ENCODE data around the gene C1QTNF9B.
"Not testable (repeated sequence)": the region's sequence is repeated elsewhere in the genome, so short reads cannot be mapped to it uniquely, and the experiment has no call there.

The C1QTNF9B gene

GRCh38 chr13:23901365-23901764, 4.1 kb upstream of the C1QTNF9B start:
- TF ChIP-seq CTCF (IDR thresholded peaks at IDR 0.05; ENCODE audit: low read depth, low read length), result no peak
- Histone ChIP-seq H3K36me3 (no peaks in the 10 kb centered on the region), H3K9me3 (no peaks in the 10 kb centered on the region), H3K4me1 (no peaks in the 10 kb centered on the region), H3K27me3 (peaks cover 28% of the 10 kb centered on the region), H3K4me3 (ENCODE audit: low read depth, low read length) (no peak overlapping the region)
- no peak for DNase-seq

DNA sequence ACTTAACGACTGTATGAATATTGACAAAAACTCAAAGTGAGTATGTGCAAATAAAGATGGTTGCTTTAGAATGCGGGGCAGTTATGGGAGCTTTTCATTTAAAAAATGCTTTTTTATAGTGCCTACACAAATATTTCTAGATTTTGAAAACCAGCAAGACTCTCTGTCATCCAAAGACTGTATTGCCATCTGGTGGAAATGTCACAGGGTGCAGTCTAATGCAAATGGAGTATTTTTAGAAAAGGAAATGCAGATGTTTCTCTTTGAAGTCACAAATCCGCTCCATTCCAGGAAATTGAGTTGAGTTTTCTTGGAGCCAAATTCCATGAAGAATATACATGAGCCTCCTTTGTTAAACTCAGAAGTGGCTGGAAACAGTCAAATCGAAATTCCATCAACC, 2.3 kb upstream of the C1QTNF9B start:
- no peaks in the 10 kb centered on the region for H3K36me3 ChIP-seq
- H3K27me3 ChIP-seq, result peaks cover 27% of the 10 kb centered on the region
- H3K4me3 ChIP-seq (ENCODE audit: low read depth, low read length), result no peak overlapping the region
- no peaks in the 10 kb centered on the region for H3K9me3 ChIP-seq
- peak; percentile 33 for DNase-seq
- peak; percentile 66 for TF ChIP-seq CTCF (IDR thresholded peaks at IDR 0.05; ENCODE audit: low read depth, low read length)
- H3K4me1 ChIP-seq, result no peaks in the 10 kb centered on the region

GRCh38 chr13:23898101-23898500, 799 bp upstream of the C1QTNF9B start:
- no peak for TF ChIP-seq CTCF (IDR thresholded peaks at IDR 0.05; ENCODE audit: low read depth, low read length)
- H3K36me3 ChIP-seq, result no peaks in the 10 kb centered on the region
- DNase-seq, result no peak
- H3K9me3 ChIP-seq, result no peaks in the 10 kb centered on the region
- peaks cover 12% of the 10 kb centered on the region for H3K27me3 ChIP-seq
- no peak overlapping the region for H3K4me3 ChIP-seq (ENCODE audit: low read depth, low read length)
- H3K4me1 ChIP-seq, result no peaks in the 10 kb centered on the region

DNA sequence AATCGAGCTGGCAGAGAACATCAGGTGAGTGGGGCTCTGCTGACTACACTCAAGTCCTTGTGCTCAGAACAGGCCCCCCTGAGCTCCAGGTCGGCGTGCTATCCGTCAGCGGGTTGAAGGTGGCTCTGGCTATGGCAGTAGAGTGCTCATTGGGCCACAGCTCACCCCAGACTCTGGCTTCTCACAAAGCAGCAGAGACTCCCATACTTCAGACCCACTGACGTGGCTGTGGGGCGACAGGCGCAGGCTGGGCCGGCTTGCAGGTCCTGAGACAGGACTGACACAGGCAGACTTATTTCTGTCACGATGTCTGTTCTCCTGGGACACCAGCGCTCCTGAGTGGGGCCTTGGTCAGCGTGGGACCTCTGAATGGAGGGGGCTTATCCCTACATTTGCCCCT, 2.6 kb downstream of the C1QTNF9B start:
- H3K36me3 ChIP-seq; H3K27me3 ChIP-seq; H3K9me3 ChIP-seq; H3K4me3 ChIP-seq (ENCODE audit: low read depth, low read length); DNase-seq; H3K4me1 ChIP-seq: not testable (repeated sequence)

DNA sequence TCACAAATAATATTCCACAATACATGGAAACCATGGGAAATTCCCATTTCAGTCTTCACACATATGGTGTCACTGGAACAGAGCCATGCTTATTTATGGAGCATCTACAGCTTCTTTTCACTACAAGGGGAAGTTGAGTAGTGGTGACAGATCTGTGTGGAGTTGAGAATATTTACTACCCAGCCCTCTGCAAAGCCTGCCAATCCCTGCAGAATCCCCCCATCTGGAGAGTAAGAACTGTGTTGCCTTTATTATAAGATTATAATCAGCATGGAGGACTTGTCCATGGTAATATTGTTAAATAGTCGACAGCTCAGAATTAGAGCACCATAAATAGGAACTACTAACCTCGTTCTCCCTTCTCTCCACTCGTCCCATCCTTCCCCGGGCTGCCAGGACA, 3.5 kb downstream of the C1QTNF9B start:
- DNase-seq; H3K36me3 ChIP-seq; H3K4me3 ChIP-seq (ENCODE audit: low read depth, low read length); H3K9me3 ChIP-seq; H3K4me1 ChIP-seq; H3K27me3 ChIP-seq: not testable (repeated sequence)

DNA sequence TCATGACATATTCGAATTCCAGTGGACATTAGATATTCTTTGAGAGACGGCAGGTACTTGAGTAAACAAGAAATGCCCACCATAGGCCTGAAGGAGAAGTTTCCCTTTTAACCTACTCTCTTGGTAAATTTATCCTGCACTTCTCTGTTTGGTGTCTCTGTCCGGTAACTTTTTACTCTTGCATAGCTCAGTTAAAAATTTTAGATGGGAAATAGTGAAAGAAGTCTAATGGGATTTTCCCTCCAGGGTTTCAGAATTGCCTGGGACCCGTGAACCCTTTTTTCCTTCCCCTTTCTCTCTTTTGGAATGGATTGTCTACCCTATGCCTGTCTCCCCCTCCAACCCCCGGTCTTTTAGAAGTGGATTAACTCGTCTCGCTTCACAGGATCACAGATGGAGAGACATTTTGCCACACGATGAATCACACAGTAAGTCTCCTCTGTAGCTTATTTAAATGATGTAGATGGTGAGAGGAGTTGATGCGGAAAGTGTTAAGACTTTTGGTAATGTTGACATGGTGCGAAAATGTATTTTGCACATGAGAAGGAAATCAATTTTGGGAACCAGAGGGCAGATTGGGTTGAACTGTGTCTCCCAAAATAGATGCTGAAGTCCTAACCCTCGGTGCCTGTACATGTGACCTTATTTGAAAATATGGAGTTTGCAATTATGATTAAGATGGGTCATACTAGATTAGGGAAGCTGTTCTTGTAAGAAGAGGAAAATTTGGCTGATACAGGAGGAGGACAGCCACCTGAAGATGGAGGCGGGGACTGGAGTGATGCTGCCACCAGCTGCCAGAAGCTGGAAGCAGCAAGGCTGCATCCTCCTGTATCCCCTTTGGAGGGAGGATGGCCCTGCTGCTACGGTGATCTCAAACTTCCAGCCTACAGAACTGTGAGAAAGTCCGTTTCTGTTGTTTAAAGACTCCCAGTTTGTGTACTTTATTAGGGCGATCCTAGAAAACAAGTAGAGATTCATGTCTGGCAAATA, 7.4 kb downstream of the C1QTNF9B start:
- H3K27me3 ChIP-seq, result no peaks in the 10 kb centered on the region
- TF ChIP-seq CTCF (IDR thresholded peaks at IDR 0.05; ENCODE audit: low read depth, low read length), result peak; percentile 59
- H3K36me3 ChIP-seq, result peaks cover 2% of the 10 kb centered on the region
- DNase-seq, result no peak
- no peaks in the 10 kb centered on the region for H3K9me3 ChIP-seq
- peak overlapping the region; percentile 80 for H3K4me3 ChIP-seq (ENCODE audit: low read depth, low read length)
- H3K4me1 ChIP-seq, result no peaks in the 10 kb centered on the region
